Middle frontal gyrus (tissue), 1 donor: ENCODE measurements around the gene SLC25A41.

Experiments used
- DNase-seq: peaks from one replicate; pipeline ENCODE4 v3.0.0-alpha.2; 2015; ENCODE audit warnings: low spot score; ENCODE audit errors: extremely low spot score

SLC25A41 gene

GRCh38 chr19:6460099-6460884 is 26.7 kb upstream of the SLC25A41 start:
- DNase-seq: peak; percentile 99

- peak; percentile 49 for DNase-seq
These were observed 25.9 kb upstream of the SLC25A41 start, which contains the start of gene SLC25A23 for GRCh38 chr19:6459262-6460098. SLC25A23 (minus strand) TSS chr19:6459792; CDS start chr19:6459628, 164 bp downstream.

- no peak for DNase-seq
These were observed 25.2 kb upstream of the SLC25A41 start for GRCh38 chr19:6458695-6459261.

- DNase-seq: no peak
These were observed 24.6 kb upstream of the SLC25A41 start for GRCh38 chr19:6457958-6458694.

- DNase-seq: no peak
These were observed 22.4 kb upstream of the SLC25A41 start for GRCh38 chr19:6455924-6456323.

- DNase-seq: no peak
These were observed 20.5 kb upstream of the SLC25A41 start for GRCh38 chr19:6453951-6454565.

- no peak for DNase-seq
These were observed 19.3 kb upstream of the SLC25A41 start for GRCh38 chr19:6452899-6453298.

GRCh38 chr19:6452223-6452614 is 18.7 kb upstream of the SLC25A41 start:
- DNase-seq: no peak

GRCh38 chr19:6451583-6452222 is 18.1 kb upstream of the SLC25A41 start:
- no peak for DNase-seq

- DNase-seq: no peak
These were observed 16.6 kb upstream of the SLC25A41 start for GRCh38 chr19:6450166-6450565.

- no peak for DNase-seq
These were observed 14.5 kb upstream of the SLC25A41 start for GRCh38 chr19:6448045-6448444.

GRCh38 chr19:6446452-6446851 is 12.9 kb upstream of the SLC25A41 start:
- no peak for DNase-seq

GRCh38 chr19:6443986-6444385 is 10.4 kb upstream of the SLC25A41 start:
- no peak for DNase-seq

GRCh38 chr19:6442087-6442688 is 8.6 kb upstream of the SLC25A41 start:
- no peak for DNase-seq

GRCh38 chr19:6440905-6441304 is 7.3 kb upstream of the SLC25A41 start:
- no peak for DNase-seq

GRCh38 chr19:6439743-6440142 is 6.2 kb upstream of the SLC25A41 start:
- DNase-seq: no peak

- no peak for DNase-seq
These were observed 398 bp downstream of the SLC25A41 start for GRCh38 chr19:6433165-6433564.

GRCh38 chr19:6431891-6432290 is 1.7 kb downstream of the SLC25A41 start:
- DNase-seq: no peak

- no peak for DNase-seq
These were observed 3.9 kb downstream of the SLC25A41 start for GRCh38 chr19:6429419-6430221.
